GM12891 (cell line): ENCODE measurements around the gene TAF6L.
A peak's percentile ranks its signal among the peaks of the same experiment; 100 is the strongest.
"Not testable (repeated sequence)": the region's sequence is repeated elsewhere in the genome, so short reads cannot be mapped to it uniquely, and the experiment has no call there.

Source experiments
- DNase-seq: peaks from one replicate; pipeline ENCODE4 v3.0.0; 2011; ENCODE audit warnings: low spot score; ENCODE audit not compliant: insufficient read length
- FAIRE-seq: peaks from 2 replicates; lab custom pipeline; 2011; peaks lifted over from hg19 to GRCh38; lab: Jason Lieb, UNC
- PAX5 ChIP-seq: IDR thresholded peaks from 2 replicates; pipeline ENCODE4 v1.6.1; 2011; ENCODE audit warnings: low read length, moderate library complexity, mild to moderate bottlenecking; ENCODE audit not compliant: insufficient read depth, severe bottlenecking
- POLR2A ChIP-seq: IDR thresholded peaks from 2 replicates; pipeline ENCODE4 v1.6.1; 2011; ENCODE audit warnings: low read depth, low read length, control low read depth
- POLR2AphosphoS5 ChIP-seq: IDR thresholded peaks from 2 replicates; pipeline ENCODE4 v1.6.1; 2011; ENCODE audit warnings: low read depth, low read length, control low read depth
- POU2F2 ChIP-seq: IDR thresholded peaks from 2 replicates; pipeline ENCODE4 v1.6.1; 2011; ENCODE audit warnings: low read depth, mild to moderate bottlenecking, control low read depth, low read length, moderate library complexity
- SPI1 ChIP-seq: IDR thresholded peaks from 2 replicates; pipeline ENCODE4 v1.6.1; 2011; ENCODE audit warnings: low read depth, low read length, control low read depth
- TAF1 ChIP-seq: IDR thresholded peaks from 2 replicates; pipeline ENCODE4 v1.6.1; 2011; ENCODE audit warnings: low read depth, low read length, control low read depth

Gene TAF6L

GRCh38 chr11:62728171-62728988, 42.8 kb upstream of the TAF6L start, which contains the start of gene TTC9C:
Gene TTC9C (plus strand): TSS chr11:62728486. CDS start chr11:62728849, 363 bp downstream.
- TF ChIP-seq POLR2A (peak; percentile 79), POLR2AphosphoS5 (peak; percentile 82), POU2F2 (peak; percentile 39; the same call in 1 of the 2 replicates), SPI1 (peak; percentile 32; the same call in 1 of the 2 replicates), PAX5 (no peak), TAF1 (peak; percentile 68)
- FAIRE-seq = peak; percentile 58
- no peak for DNase-seq

GRCh38 chr11:62730076-62730475, 41.1 kb upstream of the TAF6L start:
- not testable (repeated sequence) for DNase-seq

GRCh38 chr11:62732830-62733229, 38.4 kb upstream of the TAF6L start:
- FAIRE-seq (no peak), DNase-seq (no peak)
- TF ChIP-seq PAX5 = no peak
- TF ChIP-seq POLR2A = no peak
- TF ChIP-seq POU2F2 = no peak
- TF ChIP-seq POLR2AphosphoS5 = no peak
- no peak for TF ChIP-seq SPI1
- TF ChIP-seq TAF1 = no peak

More at GRCh38 chr11:62730076-62730475, 41.1 kb upstream of the TAF6L start:
- not testable (repeated sequence) for FAIRE-seq

- TF ChIP-seq TAF1 (no peak), SPI1 (no peak), POLR2A (no peak), POU2F2 (no peak), POLR2AphosphoS5 (no peak), PAX5 (no peak)
- DNase-seq (no peak), FAIRE-seq (no peak)
These were observed 34.0 kb upstream of the TAF6L start for GRCh38 chr11:62737196-62737595.

- DNase-seq (no peak), FAIRE-seq (no peak)
- TF ChIP-seq POU2F2 (no peak), POLR2A (no peak), TAF1 (no peak), POLR2AphosphoS5 (no peak), SPI1 (no peak), PAX5 (no peak)
These were observed 23.6 kb upstream of the TAF6L start for GRCh38 chr11:62747475-62748160.

- DNase-seq, FAIRE-seq: not testable (repeated sequence)
These were observed 21.3 kb upstream of the TAF6L start for GRCh38 chr11:62749931-62750330.

- TF ChIP-seq SPI1 (no peak), POLR2A (no peak), TAF1 (no peak), PAX5 (no peak), POLR2AphosphoS5 (no peak), POU2F2 (no peak)
- FAIRE-seq (no peak), DNase-seq (no peak)
These were observed 18.9 kb upstream of the TAF6L start for GRCh38 chr11:62752177-62752785.

GRCh38 chr11:62752994-62753735, 18.0 kb upstream of the TAF6L start:
- FAIRE-seq (no peak), DNase-seq (no peak)
- TF ChIP-seq POLR2AphosphoS5 = no peak
- TF ChIP-seq PAX5 = no peak
- no peak for TF ChIP-seq TAF1
- no peak for TF ChIP-seq SPI1
- TF ChIP-seq POU2F2 = no peak
- TF ChIP-seq POLR2A = no peak

- no peak for TF ChIP-seq PAX5
- peak; percentile 37; the same call in 1 of the 2 replicates for TF ChIP-seq POU2F2
- TF ChIP-seq SPI1 = no peak
- TF ChIP-seq TAF1 = peak; percentile 37; the same call in 1 of the 2 replicates
- peak; percentile 95 for TF ChIP-seq POLR2AphosphoS5
- peak; percentile 95 for TF ChIP-seq POLR2A
- FAIRE-seq = peak; percentile 98
- peak; percentile 87 for DNase-seq
These were observed 17.2 kb upstream of the TAF6L start, which contains the start of gene ZBTB3 for GRCh38 chr11:62753736-62754603. Gene ZBTB3 (minus strand): TSS chr11:62754160. CDS start chr11:62753664, 496 bp downstream.
